ENCODE measurements around the gene GPRIN1. TPM values are rescaled to one million over a fixed set of nuclear protein-coding genes. Genes with fewer than 3 reads are reported as not detected.

GPRIN1 gene
- total RNA-seq, 6 donors from 2014 or later, result under 0.01 to 4.0 (median 1.3) TPM

- no peak for TF ChIP-seq EP300 (IDR thresholded peaks at IDR 0.05)
- TF ChIP-seq CTCF (IDR thresholded peaks at IDR 0.05), result no peak
- no peak for TF ChIP-seq POLR2A (IDR thresholded peaks at IDR 0.05)
- TF ChIP-seq POLR2AphosphoS5 (IDR thresholded peaks at IDR 0.05), result no peak
- H3K27ac ChIP-seq, result no peak overlapping the region
- H3K9me3 ChIP-seq, result no peaks in the 10 kb centered on the region
- 58% methylated on average over 10 of the region's 10 CpGs for WGBS, 2 donors
- DNase-seq (no peak), ATAC-seq (ENCODE audit: low FRiP score in 2 of 2) (no peak)
- no peak overlapping the region for H3K4me3 ChIP-seq
- H3K27me3 ChIP-seq, result no peaks in the 10 kb centered on the region
- H3K4me1 ChIP-seq, result no peaks in the 10 kb centered on the region
- H3K36me3 ChIP-seq, result no peaks in the 10 kb centered on the region
Measured at GRCh38 chr5:176562189-176562588, 47.8 kb downstream of the GPRIN1 start.

DNA sequence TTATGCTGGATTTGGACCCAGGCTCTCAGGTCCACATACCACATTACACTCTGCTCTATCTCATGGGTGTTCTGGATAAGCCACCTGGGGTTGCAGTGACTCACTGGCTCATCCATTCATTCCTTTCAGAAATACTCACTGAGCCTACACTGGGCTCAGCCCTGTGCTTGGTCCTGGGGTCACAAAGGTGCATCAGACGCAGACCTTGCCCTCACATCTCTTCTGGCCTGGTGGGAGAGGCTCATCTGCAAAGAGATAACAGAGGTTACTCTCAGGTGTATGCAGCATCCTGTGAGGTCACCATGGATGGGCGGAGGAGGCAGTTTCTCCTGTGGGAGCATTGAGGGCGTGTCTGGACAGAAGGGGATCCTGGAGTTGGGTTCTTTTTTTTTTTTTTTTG is 48.7 kb downstream of the GPRIN1 start:
- 93 to 95% methylated on average over 3 of the region's 3 CpGs for WGBS, 2 donors
- ATAC-seq (ENCODE audit: low FRiP score in 2 of 2), result no peak
- Histone ChIP-seq H3K4me3 (no peak overlapping the region), H3K27me3 (no peaks in the 10 kb centered on the region), H3K4me1 (no peaks in the 10 kb centered on the region), H3K27ac (no peak overlapping the region), H3K9me3 (no peaks in the 10 kb centered on the region), H3K36me3 (no peaks in the 10 kb centered on the region)
- TF ChIP-seq CTCF (IDR thresholded peaks at IDR 0.05), result no peak
- TF ChIP-seq POLR2AphosphoS5 (IDR thresholded peaks at IDR 0.05), result no peak
- no peak for TF ChIP-seq POLR2A (IDR thresholded peaks at IDR 0.05)
- TF ChIP-seq EP300 (IDR thresholded peaks at IDR 0.05), result no peak
- no peak for DNase-seq

DNA sequence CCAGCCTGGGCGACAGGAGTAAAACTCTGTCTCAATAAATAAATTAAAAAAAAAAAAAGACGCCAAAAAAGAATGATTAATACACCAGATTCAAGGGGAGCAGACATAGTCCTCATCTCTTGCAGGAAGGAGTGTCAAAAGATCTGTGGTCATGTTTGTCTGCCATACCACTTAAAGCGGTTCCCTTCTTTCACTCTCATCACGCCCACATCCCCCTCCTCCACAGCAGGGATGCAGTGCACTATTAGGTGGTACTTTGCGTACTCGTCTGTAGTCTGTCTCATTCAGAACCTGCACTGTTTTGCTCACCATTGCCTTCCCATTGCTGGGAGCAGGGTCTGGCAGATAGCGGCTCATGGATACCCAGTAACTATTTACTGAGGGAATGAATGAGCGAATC is 49.6 kb downstream of the GPRIN1 start:
- DNase-seq (no peak), ATAC-seq (ENCODE audit: low FRiP score in 2 of 2) (no peak)
- H3K9me3 ChIP-seq, result no peaks in the 10 kb centered on the region
- no peaks in the 10 kb centered on the region for H3K27me3 ChIP-seq
- 66 to 72% methylated on average over 8 of the region's 8 CpGs for WGBS, 2 donors
- TF ChIP-seq POLR2A (IDR thresholded peaks at IDR 0.05) (no peak), POLR2AphosphoS5 (IDR thresholded peaks at IDR 0.05) (no peak), CTCF (IDR thresholded peaks at IDR 0.05) (no peak), EP300 (IDR thresholded peaks at IDR 0.05) (no peak)
- no peaks in the 10 kb centered on the region for H3K36me3 ChIP-seq
- no peak overlapping the region for H3K27ac ChIP-seq
- H3K4me3 ChIP-seq, result no peak overlapping the region
- no peaks in the 10 kb centered on the region for H3K4me1 ChIP-seq

DNA sequence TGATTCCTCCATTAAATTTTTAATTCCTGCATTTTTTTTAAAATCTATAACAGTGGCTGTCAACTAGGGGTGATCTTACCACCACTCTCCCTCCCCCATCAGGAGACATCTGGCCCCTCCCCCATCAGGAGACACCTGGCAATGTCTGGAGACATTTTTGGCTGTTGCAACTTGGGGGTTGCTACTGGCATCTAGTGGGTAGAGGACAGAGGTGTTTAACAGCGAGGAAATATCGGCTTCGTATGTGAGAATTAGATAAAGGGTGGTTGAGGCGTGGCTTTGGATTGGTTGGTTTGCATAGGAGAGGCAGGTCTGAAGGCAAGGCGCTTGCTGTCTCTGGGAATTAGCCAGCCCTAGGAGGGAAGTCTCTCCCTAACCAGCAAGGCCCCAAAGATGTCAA is 50.3 kb downstream of the GPRIN1 start:
- H3K4me3 ChIP-seq, result no peak overlapping the region
- DNase-seq (no peak), ATAC-seq (ENCODE audit: low FRiP score in 2 of 2) (no peak)
- no peaks in the 10 kb centered on the region for H3K9me3 ChIP-seq
- no peaks in the 10 kb centered on the region for H3K4me1 ChIP-seq
- H3K36me3 ChIP-seq, result no peaks in the 10 kb centered on the region
- TF ChIP-seq POLR2AphosphoS5 (IDR thresholded peaks at IDR 0.05) (no peak), CTCF (IDR thresholded peaks at IDR 0.05) (no peak), POLR2A (IDR thresholded peaks at IDR 0.05) (no peak), EP300 (IDR thresholded peaks at IDR 0.05) (no peak)
- WGBS, 2 donors, result 29 to 35% methylated on average over 5 of the region's 5 CpGs
- H3K27me3 ChIP-seq, result no peaks in the 10 kb centered on the region
- no peak overlapping the region for H3K27ac ChIP-seq

GRCh38 chr5:176557846-176558245 is 52.1 kb downstream of the GPRIN1 start:
- WGBS, 2 donors, result 96 to 99% methylated on average over 13 of the region's 13 CpGs
- no peaks in the 10 kb centered on the region for H3K4me1 ChIP-seq
- no peaks in the 10 kb centered on the region for H3K9me3 ChIP-seq
- no peaks in the 10 kb centered on the region for H3K36me3 ChIP-seq
- no peaks in the 10 kb centered on the region for H3K27me3 ChIP-seq
- no peak for DNase-seq
- TF ChIP-seq CTCF (IDR thresholded peaks at IDR 0.05) (no peak), POLR2A (IDR thresholded peaks at IDR 0.05) (no peak), POLR2AphosphoS5 (IDR thresholded peaks at IDR 0.05) (no peak), EP300 (IDR thresholded peaks at IDR 0.05) (no peak)
- ATAC-seq (ENCODE audit: low FRiP score in 2 of 2), result no peak
- H3K27ac ChIP-seq, result no peak overlapping the region
- H3K4me3 ChIP-seq, result no peak overlapping the region
